Neural progenitor cell (in vitro differentiated cells): Measurements from ENCODE around the gene CAMK2D. TPM values are rescaled to one million over a fixed set of nuclear protein-coding genes. Genes with fewer than 3 reads are reported as not detected.

Experiments used
- DNase-seq: peaks from one replicate; pipeline ENCODE4 v3.0.0-alpha.2; 2016; ENCODE audit warnings: low spot score
- H2AFZ ChIP-seq: fragments of 200-600 bp; sonication (generic); replicated peaks from 2 replicates; pipeline ENCODE4 v1.6.1; 2016; ENCODE audit warnings: antibody characterized with exemption
- H3F3A ChIP-seq: fragments of 200-600 bp; sonication (generic); 2 replicates; pipeline ENCODE4 v1.6.1; 2016; ENCODE audit warnings: antibody characterized with exemption, low read depth
- H3K27ac ChIP-seq: fragments of 200-600 bp; sonication (generic); 2 replicates; pipeline ENCODE4 v1.5.1; 2016; ENCODE audit warnings: mild to moderate bottlenecking
- H3K27me3 ChIP-seq: fragments of 200-600 bp; sonication (generic); 2 replicates; pipeline ENCODE4 v1.6.1; 2016; ENCODE audit warnings: mild to moderate bottlenecking, moderate library complexity
- H3K36me3 ChIP-seq: fragments of 200-600 bp; sonication (generic); 2 replicates; pipeline ENCODE4 v1.5.1; 2016
- H3K4me1 ChIP-seq: fragments of 200-600 bp; sonication (generic); 2 replicates; pipeline ENCODE4 v1.6.1; 2016; ENCODE audit warnings: mixed run types
- H3K4me2 ChIP-seq: fragments of 200-600 bp; sonication (generic); 2 replicates; pipeline ENCODE4 v1.6.1; 2016
- H3K4me3 ChIP-seq: fragments of 200-600 bp; sonication (generic); 2 replicates; pipeline ENCODE4 v1.5.1; 2016
- H3K79me2 ChIP-seq: fragments of 200-600 bp; sonication (generic); 2 replicates; pipeline ENCODE4 v1.6.1; 2016; ENCODE audit warnings: low read depth
- H3K9ac ChIP-seq: fragments of 200-600 bp; sonication (generic); 2 replicates; pipeline ENCODE4 v1.6.1; 2016
- H3K9me3 ChIP-seq: fragments of 200-600 bp; sonication (generic); 2 replicates; pipeline ENCODE4 v1.5.1; 2016; ENCODE audit warnings: low read depth
- H4K20me1 ChIP-seq: fragments of 200-600 bp; sonication (generic); 2 replicates; pipeline ENCODE4 v1.6.1; 2016; ENCODE audit warnings: low read depth
- H3K27ac Mint-ChIP-seq: 3 replicates; pipeline ENCODE4 v1.8.0; 2021; ENCODE audit warnings: mixed read lengths
- H3K27me3 Mint-ChIP-seq: 2 replicates; pipeline ENCODE4 v1.8.0; 2022; ENCODE audit warnings: low read depth, mild to moderate bottlenecking, inconsistent platforms, moderate library complexity, mixed read lengths; ENCODE audit not compliant: insufficient read depth
- H3K36me3 Mint-ChIP-seq: 3 replicates; pipeline ENCODE4 v1.8.0; 2021; ENCODE audit warnings: mixed read lengths
- H3K4me1 Mint-ChIP-seq: 3 replicates; pipeline ENCODE4 v1.8.0; 2021; ENCODE audit warnings: mixed read lengths
- H3K4me3 Mint-ChIP-seq: 3 replicates; pipeline ENCODE4 v1.8.0; 2021; ENCODE audit warnings: mild to moderate bottlenecking, moderate library complexity, mixed read lengths
- H3K9me3 Mint-ChIP-seq: 3 replicates; pipeline ENCODE4 v1.8.0; 2020; ENCODE audit warnings: mixed read lengths
- CTCF ChIP-seq: fragments of 200-600 bp; sonication (generic); IDR thresholded peaks from 2 replicates; pipeline ENCODE4 v1.5.1; 2017; ENCODE audit warnings: antibody characterized with exemption, mild to moderate bottlenecking
- EZH2 ChIP-seq: fragments of 200-600 bp; sonication (generic); IDR thresholded peaks from 2 replicates; pipeline ENCODE4 v1.6.1; 2017; ENCODE audit warnings: antibody characterized with exemption, mild to moderate bottlenecking, moderate library complexity
- EZH2phosphoT487 ChIP-seq: fragments of 200-600 bp; sonication (generic); IDR thresholded peaks from 2 replicates; pipeline ENCODE4 v1.6.1; 2017; ENCODE audit warnings: antibody characterized with exemption
- total RNA-seq: library from RNA; depleted of rRNA; stranded (reverse); fragments of >200 nt; gene quantifications from 2 replicates; pipeline ENCODE4 v1.2.3, GENCODE V29; 2015; ENCODE audit warnings: low replicate concordance

The CAMK2D gene
- total RNA-seq, 1 donor from 2014 or later, result 33.2 TPM

DNA sequence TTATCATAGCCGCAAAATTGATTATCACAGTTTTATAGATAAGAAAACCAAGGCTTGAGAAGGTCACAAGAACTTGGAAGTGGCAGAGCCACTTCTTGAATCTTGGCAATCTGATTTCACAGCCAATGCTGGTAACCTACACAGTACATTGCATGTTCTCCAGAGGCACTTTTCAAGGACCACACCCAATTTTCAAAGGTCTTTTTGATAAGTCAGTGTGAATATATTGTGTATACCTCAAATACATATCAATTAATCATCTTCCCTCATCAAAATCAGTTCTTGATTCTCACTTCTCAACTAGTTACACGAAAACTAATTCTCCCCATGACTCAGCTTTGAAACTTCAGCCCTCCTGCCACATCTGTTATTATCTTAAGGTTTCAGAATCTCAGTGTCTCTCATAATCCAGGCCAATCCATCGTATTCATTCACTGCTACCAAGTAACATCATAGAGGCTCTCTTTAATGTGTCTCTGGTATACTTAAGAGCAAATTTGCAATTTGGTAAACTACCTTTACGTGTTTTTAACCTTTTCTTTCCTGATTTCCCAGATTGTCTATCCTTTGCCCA lies 16.8 kb downstream of the CAMK2D start:
- no peaks in the 10 kb centered on the region for H3F3A ChIP-seq
- Mint-ChIP-seq H3K4me1 (no peaks in the 10 kb centered on the region), H3K27ac (no peak overlapping the region), H3K9me3 (no peaks in the 10 kb centered on the region), H3K36me3 (no peaks in the 10 kb centered on the region), H3K4me3 (no peak overlapping the region), H3K27me3 (no peaks in the 10 kb centered on the region)
- DNase-seq, result no peak
- TF ChIP-seq CTCF, result no peak
- no peak for TF ChIP-seq EZH2
- TF ChIP-seq EZH2phosphoT487, result no peak
- no peaks in the 10 kb centered on the region for H3K4me1 ChIP-seq
- no peaks in the 10 kb centered on the region for H3K79me2 ChIP-seq
- no peaks in the 10 kb centered on the region for H4K20me1 ChIP-seq
- H3K27me3 ChIP-seq, result no peaks in the 10 kb centered on the region
- H3K27ac ChIP-seq, result no peak overlapping the region
- H2AFZ ChIP-seq, result no peak overlapping the region
- no peaks in the 10 kb centered on the region for H3K9me3 ChIP-seq
- H3K4me3 ChIP-seq, result no peak overlapping the region
- H3K36me3 ChIP-seq, result no peaks in the 10 kb centered on the region
- no peak overlapping the region for H3K4me2 ChIP-seq
- no peak overlapping the region for H3K9ac ChIP-seq

- no peaks in the 10 kb centered on the region for H3K27me3 Mint-ChIP-seq
- no peaks in the 10 kb centered on the region for H3K4me1 Mint-ChIP-seq
- Histone ChIP-seq H3K79me2 (no peaks in the 10 kb centered on the region), H3K9ac (no peak overlapping the region), H2AFZ (no peak overlapping the region), H3K4me3 (no peak overlapping the region), H3K9me3 (no peaks in the 10 kb centered on the region), H3K27me3 (no peaks in the 10 kb centered on the region), H4K20me1 (no peaks in the 10 kb centered on the region), H3K4me2 (no peak overlapping the region), H3F3A (no peaks in the 10 kb centered on the region), H3K4me1 (no peaks in the 10 kb centered on the region), H3K36me3 (no peaks in the 10 kb centered on the region), H3K27ac (no peak overlapping the region)
- H3K9me3 Mint-ChIP-seq, result no peaks in the 10 kb centered on the region
- no peak overlapping the region for H3K27ac Mint-ChIP-seq
- no peak overlapping the region for H3K4me3 Mint-ChIP-seq
- H3K36me3 Mint-ChIP-seq, result no peaks in the 10 kb centered on the region
- DNase-seq, result no peak
- TF ChIP-seq EZH2phosphoT487, result no peak
- no peak for TF ChIP-seq CTCF
- no peak for TF ChIP-seq EZH2
Observed at GRCh38 chr4:113743690-113744089, 17.8 kb downstream of the CAMK2D start.

GRCh38 chr4:113742643-113743042 lies 18.9 kb downstream of the CAMK2D start:
- no peak for DNase-seq
- H3K9ac ChIP-seq, result no peak overlapping the region
- H3K36me3 ChIP-seq, result no peaks in the 10 kb centered on the region
- no peak overlapping the region for H3K4me3 ChIP-seq
- no peaks in the 10 kb centered on the region for H3K9me3 ChIP-seq
- no peak for TF ChIP-seq EZH2
- TF ChIP-seq CTCF, result no peak
- TF ChIP-seq EZH2phosphoT487, result no peak
- no peak overlapping the region for H3K27ac Mint-ChIP-seq
- no peak overlapping the region for H3K4me2 ChIP-seq
- no peak overlapping the region for H3K4me3 Mint-ChIP-seq
- H3K27me3 ChIP-seq, result no peaks in the 10 kb centered on the region
- no peaks in the 10 kb centered on the region for H3K4me1 ChIP-seq
- H4K20me1 ChIP-seq, result no peaks in the 10 kb centered on the region
- no peak overlapping the region for H2AFZ ChIP-seq
- H3K79me2 ChIP-seq, result no peaks in the 10 kb centered on the region
- no peaks in the 10 kb centered on the region for H3K27me3 Mint-ChIP-seq
- H3K4me1 Mint-ChIP-seq, result no peaks in the 10 kb centered on the region
- no peaks in the 10 kb centered on the region for H3F3A ChIP-seq
- no peaks in the 10 kb centered on the region for H3K36me3 Mint-ChIP-seq
- no peak overlapping the region for H3K27ac ChIP-seq
- no peaks in the 10 kb centered on the region for H3K9me3 Mint-ChIP-seq
